ENCODE data around the gene HOXB8. TPM values are rescaled to one million over a fixed set of nuclear protein-coding genes. Genes with fewer than 3 reads are reported as not detected.

HOXB8 gene
- not detected for polyA plus RNA-seq (ENCODE audit: low read depth in 6 of 6)

DNA sequence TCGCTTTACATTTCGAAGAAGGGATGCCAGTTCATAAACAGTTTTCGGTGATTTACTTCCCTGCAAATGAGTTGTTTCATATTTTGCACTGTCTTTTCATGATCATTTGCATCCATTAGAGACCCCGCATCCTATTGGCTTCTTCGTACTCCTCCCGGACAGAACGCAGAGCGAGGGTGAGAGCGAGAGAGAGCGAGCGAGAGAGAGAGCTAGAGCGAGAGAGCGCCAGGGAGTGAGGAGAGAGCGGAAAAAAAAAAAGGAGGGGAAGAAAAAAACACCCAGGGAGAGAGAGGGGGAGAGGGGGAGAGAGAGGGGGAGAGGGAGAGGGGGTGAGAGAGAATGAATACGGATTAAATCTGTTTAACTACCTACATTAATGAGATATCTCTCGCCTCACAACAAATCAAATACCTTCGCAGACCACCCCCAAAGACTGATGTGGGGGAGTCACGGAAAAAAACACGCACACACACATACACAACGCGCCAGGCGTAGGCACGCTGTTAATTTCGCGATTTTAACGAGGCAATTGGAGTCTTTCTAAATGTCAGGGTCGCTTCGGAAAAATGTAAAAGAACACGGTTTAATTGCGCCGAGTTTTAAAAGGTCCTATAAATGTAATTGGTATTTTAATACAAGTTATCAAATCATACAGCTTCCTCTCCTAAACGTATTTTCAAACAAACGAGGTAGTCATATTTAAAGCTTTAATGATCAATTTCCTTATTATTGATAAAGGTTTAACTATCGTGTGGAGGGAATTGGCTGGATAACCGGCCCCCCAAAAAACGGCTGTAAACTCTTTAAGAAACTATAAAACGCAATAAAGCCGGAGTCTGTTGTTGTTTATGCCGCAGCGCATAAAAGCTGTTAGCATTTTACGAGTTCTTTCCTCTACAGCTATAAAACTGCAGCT lies at the start of gene HOXB8:
TSS of gene HOXB8 (minus strand) at position 246 of the 916 bp plus-strand sequence. CDS start 588 bp downstream, outside the sequence.
- Mint-ChIP-seq H3K4me1 (peaks cover 55 to 62% (median 61%) of the 10 kb centered on the region in 3 donors), H3K27ac (peak within 1 kb of the TSS in 5 of 6 donors; percentile 71 to 97 (median 89)), H3K9me3 (peaks cover 0 to 2% (median 0%) of the 10 kb centered on the region in 7 donors), H3K27me3 (peaks cover 75 to 95% (median 91%) of the 10 kb centered on the region in 3 donors), H3K4me3 (peak within 1 kb of the TSS; percentile 67 to 98 (median 86)), H3K36me3 (peaks cover 0 to 8% of the 10 kb centered on the region in 2 donors)
- no peak for DNase-seq
- no peak for ATAC-seq (ENCODE audit: low read depth in 2 of 2)

DNA sequence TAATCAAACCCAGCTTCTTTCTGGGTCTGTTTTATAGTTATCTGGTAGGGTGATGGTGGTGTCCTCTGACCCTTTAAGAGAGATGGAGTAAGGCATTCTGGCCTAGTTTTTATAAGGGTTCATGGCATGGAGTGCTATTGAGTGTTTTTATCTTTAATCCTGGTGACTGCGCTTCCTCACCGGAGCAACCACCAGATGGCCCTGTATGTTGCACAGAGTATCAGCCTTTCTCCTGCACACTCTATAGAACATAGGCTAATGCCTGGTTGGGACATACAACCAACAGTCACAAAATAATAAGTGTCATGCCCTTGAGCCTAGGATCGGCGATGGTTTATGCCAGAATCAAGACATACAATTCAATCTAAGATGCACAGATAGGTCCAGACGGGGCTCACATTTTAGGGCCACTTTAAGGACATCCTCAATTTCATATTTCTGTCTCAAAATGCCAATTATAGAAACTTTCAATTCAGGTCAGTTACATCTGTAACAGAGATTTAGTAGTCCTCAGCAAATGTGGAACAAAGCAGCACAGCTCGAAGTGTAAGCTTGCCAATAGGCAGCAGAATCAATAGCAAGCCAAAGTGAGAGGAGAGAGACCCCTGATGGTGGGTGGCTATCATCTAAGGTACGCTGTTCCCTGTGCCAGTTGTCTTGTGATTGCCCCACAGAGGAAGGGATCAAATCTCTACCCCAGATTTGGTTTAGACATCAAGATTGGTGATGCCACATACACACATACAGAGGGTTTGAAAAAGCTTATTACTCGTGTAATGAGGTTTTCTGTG lies 48.2 kb upstream of the HOXB8 start:
- no peaks in the 10 kb centered on the region for H3K9me3 Mint-ChIP-seq
- DNase-seq (no peak), ATAC-seq (ENCODE audit: low read depth in 2 of 2) (no peak)
- peak overlapping the region in 1 of 6 donors; percentile 34 for H3K27ac Mint-ChIP-seq
- no peaks in the 10 kb centered on the region for H3K4me1 Mint-ChIP-seq
- no peaks in the 10 kb centered on the region for H3K36me3 Mint-ChIP-seq
- peaks cover 47 to 51% (median 50%) of the 10 kb centered on the region in 3 donors for H3K27me3 Mint-ChIP-seq
- no peak overlapping the region for H3K4me3 Mint-ChIP-seq

DNA sequence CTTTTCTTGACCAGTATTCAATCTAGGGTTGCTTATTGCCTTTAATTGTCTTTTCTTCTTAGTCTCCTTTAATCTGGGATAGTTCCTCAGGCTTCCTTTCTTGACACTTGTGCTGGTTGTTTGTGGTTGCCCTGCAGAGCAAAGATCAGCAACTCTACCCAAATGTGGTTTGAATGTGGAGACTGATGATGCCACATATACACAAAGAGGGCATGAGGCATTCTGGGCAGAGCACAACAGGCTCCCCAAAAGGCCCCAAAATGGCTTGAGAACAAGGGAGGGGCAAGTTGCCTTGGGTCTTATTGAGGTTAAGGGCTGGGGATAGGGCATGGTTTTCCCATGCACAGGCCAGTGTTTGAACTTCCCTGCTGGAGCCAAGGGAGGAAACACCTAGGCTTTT lies 40.8 kb upstream of the HOXB8 start:
- ATAC-seq (ENCODE audit: low read depth in 2 of 2) (no peak), DNase-seq (no peak)
- Mint-ChIP-seq H3K4me3 (no peak overlapping the region), H3K4me1 (peaks cover 5 to 10% (median 8%) of the 10 kb centered on the region in 3 donors), H3K9me3 (no peaks in the 10 kb centered on the region), H3K36me3 (no peaks in the 10 kb centered on the region), H3K27me3 (peaks cover 28 to 62% (median 32%) of the 10 kb centered on the region in 3 donors), H3K27ac (no peak overlapping the region)

DNA sequence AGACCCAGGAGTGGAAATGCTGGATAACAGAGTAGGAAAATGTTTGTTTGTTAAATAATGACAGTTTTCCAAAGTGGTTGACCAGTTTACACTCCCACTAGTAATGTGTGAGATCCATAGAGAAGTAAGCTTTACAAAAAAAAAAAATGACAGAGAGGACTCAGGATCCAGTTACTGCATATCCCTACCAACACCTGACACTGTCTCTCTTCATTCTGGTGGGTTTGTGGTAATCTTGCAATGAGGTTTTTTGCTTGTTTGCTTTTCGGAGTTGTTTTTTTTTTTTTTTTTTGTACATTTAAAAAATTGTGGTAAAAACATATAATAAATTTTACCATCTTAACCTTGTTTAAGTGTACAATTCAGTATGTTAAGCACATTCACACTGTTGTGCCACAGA lies 34.6 kb upstream of the HOXB8 start:
- Mint-ChIP-seq H3K4me3 (peak overlapping the region in 1 of 8 donors; percentile 37), H3K4me1 (peaks cover 24 to 27% (median 26%) of the 10 kb centered on the region in 3 donors), H3K27me3 (peaks cover 50 to 81% (median 67%) of the 10 kb centered on the region in 3 donors), H3K9me3 (no peaks in the 10 kb centered on the region), H3K36me3 (no peaks in the 10 kb centered on the region), H3K27ac (no peak overlapping the region)
- DNase-seq (no peak), ATAC-seq (ENCODE audit: low read depth in 2 of 2) (no peak)

DNA sequence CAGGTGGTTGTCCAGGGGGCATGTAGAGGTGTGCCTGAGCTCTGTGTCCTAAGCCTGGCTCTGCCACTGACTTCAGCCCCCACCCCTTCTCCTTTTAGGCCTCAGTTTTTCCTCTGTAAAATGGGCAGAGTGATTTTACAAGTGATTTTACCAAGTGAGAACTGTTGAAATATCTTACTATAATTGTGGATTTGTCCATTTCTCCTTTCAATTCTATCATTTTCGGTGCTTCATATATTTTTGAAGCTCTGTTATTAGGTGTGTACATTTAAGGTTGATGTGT lies 32.8 kb upstream of the HOXB8 start:
- ATAC-seq (ENCODE audit: low read depth in 2 of 2), result no peak
- Mint-ChIP-seq H3K4me1 (peaks cover 24 to 30% (median 26%) of the 10 kb centered on the region in 3 donors), H3K4me3 (peak overlapping the region; percentile 77 to 99 (median 90)), H3K9me3 (no peaks in the 10 kb centered on the region), H3K27ac (no peak overlapping the region), H3K27me3 (peaks cover 69 to 89% (median 75%) of the 10 kb centered on the region in 3 donors), H3K36me3 (no peaks in the 10 kb centered on the region)
- no peak for DNase-seq

DNA sequence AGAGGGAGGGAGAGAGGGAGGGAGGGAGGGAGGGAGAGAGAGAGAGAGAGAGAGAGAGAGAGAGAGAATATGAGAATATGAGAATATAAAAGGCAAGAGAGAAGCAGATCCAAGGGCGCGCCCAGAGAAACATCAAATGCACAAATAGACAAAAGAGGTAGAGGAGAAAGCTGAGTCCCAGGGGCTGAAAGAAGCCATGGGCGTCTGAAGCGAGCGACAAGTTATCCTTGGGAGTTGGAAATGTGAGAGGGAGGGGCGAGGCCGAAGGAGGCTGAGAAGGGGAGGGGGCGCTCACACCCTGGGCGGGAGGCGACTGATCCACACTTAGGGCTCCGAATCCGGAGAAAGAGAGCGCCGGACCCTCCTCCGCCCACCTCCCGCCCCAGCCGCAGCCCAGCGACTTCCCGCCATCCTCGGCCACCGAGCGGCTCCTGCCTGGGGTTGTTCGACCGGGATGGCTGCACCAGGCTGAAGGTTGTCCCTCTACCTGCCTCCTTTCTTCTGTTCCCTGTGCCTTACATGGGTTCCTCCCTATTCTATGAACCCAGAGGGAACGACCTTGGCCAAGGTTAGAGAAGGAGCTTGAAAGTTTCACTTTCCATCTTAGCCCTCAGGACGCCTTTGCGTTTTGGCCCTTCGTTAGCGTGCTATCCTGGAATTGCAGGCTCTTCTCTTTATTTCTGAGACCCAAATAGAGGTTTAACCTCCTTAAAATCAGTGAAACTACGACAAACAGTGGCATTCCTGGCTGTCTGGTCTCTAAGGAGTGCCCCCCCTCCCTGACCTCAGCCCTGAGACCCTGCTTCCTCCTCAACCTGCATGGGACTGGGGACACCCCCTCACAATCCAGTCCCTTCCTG lies 32.2 kb upstream of the HOXB8 start:
- ATAC-seq (ENCODE audit: low read depth in 2 of 2) (peak; percentile 26 to 39), DNase-seq (no peak)
- peak overlapping the region; percentile 77 to 99 (median 90) for H3K4me3 Mint-ChIP-seq
- no peaks in the 10 kb centered on the region for H3K9me3 Mint-ChIP-seq
- peaks cover 68 to 93% (median 81%) of the 10 kb centered on the region in 3 donors for H3K27me3 Mint-ChIP-seq
- H3K4me1 Mint-ChIP-seq, result peaks cover 22 to 32% (median 24%) of the 10 kb centered on the region in 3 donors
- H3K36me3 Mint-ChIP-seq, result no peaks in the 10 kb centered on the region
- H3K27ac Mint-ChIP-seq, result no peak overlapping the region

DNA sequence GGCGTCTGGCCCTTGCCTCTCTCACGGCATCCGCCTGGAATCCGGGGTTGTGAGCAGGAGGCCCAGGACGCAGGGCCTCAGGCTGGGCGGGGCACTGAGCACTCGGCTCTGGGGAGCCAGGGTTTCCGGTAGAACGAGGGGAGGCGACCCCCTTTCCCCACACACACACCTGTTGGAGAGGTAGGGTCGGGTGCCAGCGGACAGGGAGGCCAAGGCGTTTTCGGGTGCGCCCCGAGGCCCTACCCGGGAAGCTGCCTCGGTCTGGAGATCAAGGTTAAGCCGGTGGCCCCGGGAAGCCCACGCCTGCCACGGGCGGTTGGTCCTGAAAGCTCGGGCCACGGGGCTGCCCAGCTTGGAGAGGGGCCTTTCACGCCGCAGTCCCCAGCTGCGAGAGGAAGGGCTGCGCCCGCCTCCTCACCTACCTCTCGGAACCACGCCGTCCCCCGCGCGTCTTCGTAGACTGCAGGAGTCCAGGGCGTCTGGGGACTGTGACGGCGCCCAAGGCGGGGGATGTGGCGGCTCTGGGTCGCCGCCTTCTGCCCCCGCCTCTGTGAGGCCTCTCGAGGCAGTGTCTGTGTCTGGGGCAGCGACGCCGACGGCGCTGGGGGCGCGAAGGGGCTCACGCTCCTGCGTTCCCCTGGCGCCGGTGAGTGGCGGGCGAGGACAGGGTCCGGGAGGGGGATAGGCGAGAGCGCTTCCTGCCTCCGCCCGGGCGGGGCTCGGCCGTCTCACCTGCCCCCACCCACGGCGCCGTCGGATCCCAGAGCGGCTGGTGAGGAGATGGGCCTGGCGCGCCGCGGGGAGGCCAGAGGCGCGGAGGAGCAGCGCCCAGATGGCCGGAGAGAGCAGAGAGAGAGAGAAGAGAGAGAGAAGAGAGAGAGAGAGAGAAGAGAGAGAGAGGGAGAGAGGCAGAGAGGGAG lies 31.4 kb upstream of the HOXB8 start:
- no peak for DNase-seq
- ATAC-seq (ENCODE audit: low read depth in 2 of 2), result peak; percentile 66 to 68
- peaks cover 0 to 2% (median 0%) of the 10 kb centered on the region in 7 donors for H3K9me3 Mint-ChIP-seq

DNA sequence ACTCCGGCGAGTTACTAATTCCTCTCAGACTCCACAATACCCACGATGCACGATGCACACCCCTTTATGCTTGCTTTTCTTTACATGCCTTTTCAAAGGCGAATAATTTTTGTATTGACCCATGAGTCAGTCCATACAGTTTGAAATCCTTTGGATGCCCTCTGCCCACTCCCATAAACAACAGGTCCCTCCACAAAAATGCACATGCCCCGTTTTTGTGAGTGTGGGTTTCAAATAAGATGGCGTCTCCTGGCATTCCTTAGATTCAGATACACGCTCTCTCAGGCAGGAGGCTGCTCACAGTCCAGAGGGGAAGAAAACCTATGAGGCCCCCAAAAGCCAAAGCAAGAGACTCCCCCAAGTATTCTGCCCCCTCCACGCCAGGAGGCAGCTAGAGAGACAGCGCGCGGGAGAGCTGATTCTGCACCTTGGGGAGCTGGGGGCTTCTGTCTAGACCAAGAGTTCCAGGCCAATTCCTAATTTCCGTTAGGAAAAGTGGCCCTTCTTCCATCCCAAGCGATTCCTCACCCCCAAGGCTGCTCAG lies 30.6 kb upstream of the HOXB8 start:
- Mint-ChIP-seq H3K27me3 (peaks cover 79 to 97% (median 94%) of the 10 kb centered on the region in 3 donors), H3K4me3 (peak overlapping the region in 7 of 8 donors; percentile 49 to 89 (median 76)), H3K27ac (peak overlapping the region in 1 of 6 donors; percentile 8), H3K4me1 (peaks cover 27 to 36% (median 28%) of the 10 kb centered on the region in 3 donors), H3K36me3 (peaks cover 0 to 8% of the 10 kb centered on the region in 2 donors), H3K9me3 (peaks cover 0 to 2% (median 0%) of the 10 kb centered on the region in 7 donors)
- ATAC-seq (ENCODE audit: low read depth in 2 of 2), result no peak
- no peak for DNase-seq

More for the DNA sequence above, 31.4 kb upstream of the HOXB8 start:
- Mint-ChIP-seq H3K27ac (peak overlapping the region in 1 of 6 donors; percentile 57), H3K4me3 (peak overlapping the region; percentile 77 to 99 (median 90)), H3K36me3 (peaks cover 0 to 4% of the 10 kb centered on the region in 2 donors), H3K4me1 (peaks cover 24 to 34% (median 24%) of the 10 kb centered on the region in 3 donors), H3K27me3 (peaks cover 72 to 94% (median 90%) of the 10 kb centered on the region in 3 donors)

DNA sequence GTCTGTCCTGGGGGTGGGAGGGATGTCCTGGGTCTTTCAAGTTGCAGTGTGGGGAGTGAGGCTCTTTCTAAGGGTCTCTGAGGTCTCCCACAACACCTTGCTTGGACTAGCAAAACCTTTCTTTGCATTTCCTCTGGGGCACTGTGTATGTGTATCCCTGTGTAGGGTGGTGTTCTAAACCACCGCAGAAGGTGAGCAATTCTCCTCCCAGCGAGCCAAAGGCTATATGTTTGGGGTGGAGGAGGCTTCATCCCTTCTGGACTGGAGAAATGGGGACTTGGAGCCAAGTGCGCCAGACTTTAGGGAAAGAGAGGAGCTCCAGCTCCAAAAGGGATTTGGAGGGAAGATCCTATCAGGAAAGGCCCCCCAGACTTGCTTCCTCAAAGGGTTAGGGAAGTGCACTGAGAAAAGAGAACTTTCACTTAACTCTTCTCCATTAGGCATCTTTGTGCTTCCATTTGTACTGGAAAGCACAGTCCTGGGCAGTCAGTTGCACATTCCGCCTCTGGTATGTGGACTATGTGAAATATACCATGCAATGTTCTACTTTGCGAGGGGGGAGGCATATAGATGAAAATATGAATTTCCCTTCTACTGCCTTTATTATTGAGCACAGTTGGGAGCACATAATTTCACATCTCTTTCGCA lies 29.9 kb upstream of the HOXB8 start:
- H3K27ac Mint-ChIP-seq, result peak overlapping the region in 1 of 6 donors; percentile 21
- H3K4me3 Mint-ChIP-seq, result peak overlapping the region in 3 of 8 donors; percentile 49 to 89 (median 76)
- DNase-seq (no peak), ATAC-seq (ENCODE audit: low read depth in 2 of 2) (no peak)
- peaks cover 0 to 8% of the 10 kb centered on the region in 2 donors for H3K36me3 Mint-ChIP-seq
- peaks cover 27 to 36% (median 28%) of the 10 kb centered on the region in 3 donors for H3K4me1 Mint-ChIP-seq
- H3K27me3 Mint-ChIP-seq, result peaks cover 77 to 96% (median 92%) of the 10 kb centered on the region in 3 donors
- peaks cover 0 to 2% (median 0%) of the 10 kb centered on the region in 7 donors for H3K9me3 Mint-ChIP-seq

DNA sequence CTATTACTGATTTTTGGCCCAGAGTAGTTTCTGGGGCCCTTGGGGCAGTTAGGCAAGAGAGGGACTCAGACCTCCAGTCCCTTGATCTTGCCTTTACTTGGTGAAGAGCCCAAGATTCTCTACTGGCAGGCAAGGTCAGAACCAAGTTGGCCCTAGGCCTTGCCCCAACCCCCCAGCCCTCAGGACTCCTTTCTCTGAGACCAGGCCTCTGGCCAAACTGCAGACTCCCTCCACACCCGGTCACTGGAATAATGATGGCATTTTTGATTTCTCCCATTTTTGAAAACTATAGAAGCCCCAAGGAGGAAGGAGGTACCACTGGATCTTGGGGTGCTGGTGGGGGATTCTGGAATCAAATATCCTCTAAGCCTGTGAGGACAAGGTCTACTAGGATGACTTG lies 29.1 kb upstream of the HOXB8 start:
- Mint-ChIP-seq H3K36me3 (peaks cover 0 to 8% of the 10 kb centered on the region in 2 donors), H3K4me1 (peaks cover 27 to 36% (median 28%) of the 10 kb centered on the region in 3 donors), H3K27me3 (peaks cover 78 to 92% (median 88%) of the 10 kb centered on the region in 3 donors), H3K9me3 (peaks cover 0 to 2% (median 0%) of the 10 kb centered on the region in 7 donors), H3K27ac (no peak overlapping the region), H3K4me3 (peak overlapping the region in 1 of 8 donors; percentile 40)
- ATAC-seq (ENCODE audit: low read depth in 2 of 2) (no peak), DNase-seq (no peak)

DNA sequence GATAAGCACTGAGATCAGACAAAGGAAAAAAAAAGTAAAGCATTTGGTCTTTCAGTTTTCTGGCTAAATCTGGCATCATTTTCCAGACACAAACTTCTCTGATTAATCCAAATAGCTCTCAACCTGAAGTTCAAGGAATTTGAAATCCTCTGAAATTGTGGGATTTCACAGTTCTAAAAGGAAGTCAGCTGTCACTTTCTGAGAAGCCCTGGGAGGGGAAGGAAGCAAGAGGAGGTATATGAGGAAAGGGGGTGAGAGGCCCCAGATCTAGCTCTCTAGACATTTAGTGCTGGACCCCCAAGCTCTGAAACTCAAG lies 28.6 kb upstream of the HOXB8 start:
- peaks cover 0 to 8% of the 10 kb centered on the region in 2 donors for H3K36me3 Mint-ChIP-seq
- no peak for ATAC-seq (ENCODE audit: low read depth in 2 of 2)
- no peak for DNase-seq
- peaks cover 27 to 36% (median 28%) of the 10 kb centered on the region in 3 donors for H3K4me1 Mint-ChIP-seq
- no peak overlapping the region for H3K27ac Mint-ChIP-seq
- peaks cover 79 to 95% (median 90%) of the 10 kb centered on the region in 3 donors for H3K27me3 Mint-ChIP-seq
- peak overlapping the region in 1 of 8 donors; percentile 40 for H3K4me3 Mint-ChIP-seq
- H3K9me3 Mint-ChIP-seq, result peaks cover 0 to 2% (median 0%) of the 10 kb centered on the region in 7 donors

All from naive B cell (primary cell).